D721Med (cell line): ENCODE results near the gene TOX2.

ENCODE experiments used
- DNase-seq: peaks from one replicate; pipeline ENCODE4 v3.0.0; 2011; ENCODE audit warnings: low spot score; ENCODE audit not compliant: insufficient read length
- FAIRE-seq: peaks from 2 replicates; lab custom pipeline; 2011; peaks lifted over from hg19 to GRCh38; lab: Jason Lieb, UNC
- TF ChIP-seq, protein P1 (sequence below): IDR thresholded peaks from 2 replicates; pipeline ENCODE4 v1.5.1; 2012; ENCODE audit warnings: mild to moderate bottlenecking, control low read depth; ENCODE audit not compliant: insufficient read depth; ENCODE audit errors: missing control alignments

TOX2 gene

DNA sequence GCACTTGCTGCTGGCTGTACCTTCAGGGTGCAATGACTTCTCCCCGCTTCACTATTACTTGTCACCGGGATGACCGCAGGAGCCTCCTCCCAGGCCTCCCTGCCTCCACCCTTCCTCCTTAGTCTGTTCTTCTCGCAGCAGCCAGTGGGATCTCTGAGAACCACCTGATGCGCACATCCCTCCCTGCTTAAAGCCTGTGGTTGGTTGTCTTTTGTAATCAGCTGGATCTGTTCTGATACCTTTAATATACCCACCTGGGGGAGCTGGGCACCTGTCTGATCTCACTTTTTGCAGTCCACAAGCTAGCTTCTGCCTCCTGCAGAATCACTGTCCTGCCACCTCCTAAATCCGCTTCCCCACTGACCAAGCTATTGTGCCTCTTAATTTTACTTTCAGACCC lies 34.6 kb downstream of the TOX2 start:
- no peak for FAIRE-seq
- TF ChIP-seq, protein P1, sequence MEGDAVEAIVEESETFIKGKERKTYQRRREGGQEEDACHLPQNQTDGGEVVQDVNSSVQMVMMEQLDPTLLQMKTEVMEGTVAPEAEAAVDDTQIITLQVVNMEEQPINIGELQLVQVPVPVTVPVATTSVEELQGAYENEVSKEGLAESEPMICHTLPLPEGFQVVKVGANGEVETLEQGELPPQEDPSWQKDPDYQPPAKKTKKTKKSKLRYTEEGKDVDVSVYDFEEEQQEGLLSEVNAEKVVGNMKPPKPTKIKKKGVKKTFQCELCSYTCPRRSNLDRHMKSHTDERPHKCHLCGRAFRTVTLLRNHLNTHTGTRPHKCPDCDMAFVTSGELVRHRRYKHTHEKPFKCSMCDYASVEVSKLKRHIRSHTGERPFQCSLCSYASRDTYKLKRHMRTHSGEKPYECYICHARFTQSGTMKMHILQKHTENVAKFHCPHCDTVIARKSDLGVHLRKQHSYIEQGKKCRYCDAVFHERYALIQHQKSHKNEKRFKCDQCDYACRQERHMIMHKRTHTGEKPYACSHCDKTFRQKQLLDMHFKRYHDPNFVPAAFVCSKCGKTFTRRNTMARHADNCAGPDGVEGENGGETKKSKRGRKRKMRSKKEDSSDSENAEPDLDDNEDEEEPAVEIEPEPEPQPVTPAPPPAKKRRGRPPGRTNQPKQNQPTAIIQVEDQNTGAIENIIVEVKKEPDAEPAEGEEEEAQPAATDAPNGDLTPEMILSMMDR = no peak
- no peak for DNase-seq

DNA sequence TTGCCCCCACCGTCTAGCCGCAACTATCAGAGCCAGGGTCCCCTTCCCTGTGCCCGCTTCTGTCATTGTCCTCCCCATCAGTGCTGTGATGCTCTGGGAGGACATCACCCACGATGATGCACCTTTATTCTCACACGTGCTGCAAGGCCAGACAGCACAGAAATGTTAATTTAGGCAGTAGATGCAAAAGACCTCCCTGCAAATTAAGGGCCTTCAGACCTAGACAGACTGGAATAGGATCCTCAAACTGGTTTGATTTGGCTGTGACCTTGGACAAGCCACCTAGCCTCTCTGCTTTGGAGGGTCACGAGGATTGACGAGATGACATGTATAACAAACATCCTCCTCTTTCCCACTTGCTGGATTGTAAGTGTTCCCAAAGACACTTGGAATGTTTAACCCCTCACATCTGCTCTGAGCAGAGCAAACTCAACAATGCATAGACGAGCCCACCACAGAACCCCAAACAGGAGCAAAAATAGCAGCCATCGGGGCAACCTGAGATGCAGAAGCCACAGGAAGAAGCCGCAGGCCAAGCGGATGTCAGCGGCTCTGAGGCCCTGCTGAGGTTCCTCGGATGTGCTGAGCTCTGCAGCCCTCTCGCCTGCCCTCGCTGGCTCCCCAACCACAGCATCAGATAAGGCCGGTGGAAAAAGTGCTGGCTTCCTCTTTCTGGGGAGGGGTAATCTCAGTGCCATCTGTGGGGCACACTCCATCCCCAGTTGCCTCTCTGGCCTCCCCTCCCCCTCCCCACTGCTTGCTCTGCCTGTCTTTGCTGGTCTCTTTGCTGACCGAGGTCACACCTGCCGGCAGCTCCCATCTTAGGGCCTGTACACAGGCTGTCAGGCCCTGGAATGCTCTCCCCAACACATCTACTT lies 35.3 kb downstream of the TOX2 start:
- TF ChIP-seq, protein P1 = no peak
- DNase-seq (no peak), FAIRE-seq (no peak)

DNA sequence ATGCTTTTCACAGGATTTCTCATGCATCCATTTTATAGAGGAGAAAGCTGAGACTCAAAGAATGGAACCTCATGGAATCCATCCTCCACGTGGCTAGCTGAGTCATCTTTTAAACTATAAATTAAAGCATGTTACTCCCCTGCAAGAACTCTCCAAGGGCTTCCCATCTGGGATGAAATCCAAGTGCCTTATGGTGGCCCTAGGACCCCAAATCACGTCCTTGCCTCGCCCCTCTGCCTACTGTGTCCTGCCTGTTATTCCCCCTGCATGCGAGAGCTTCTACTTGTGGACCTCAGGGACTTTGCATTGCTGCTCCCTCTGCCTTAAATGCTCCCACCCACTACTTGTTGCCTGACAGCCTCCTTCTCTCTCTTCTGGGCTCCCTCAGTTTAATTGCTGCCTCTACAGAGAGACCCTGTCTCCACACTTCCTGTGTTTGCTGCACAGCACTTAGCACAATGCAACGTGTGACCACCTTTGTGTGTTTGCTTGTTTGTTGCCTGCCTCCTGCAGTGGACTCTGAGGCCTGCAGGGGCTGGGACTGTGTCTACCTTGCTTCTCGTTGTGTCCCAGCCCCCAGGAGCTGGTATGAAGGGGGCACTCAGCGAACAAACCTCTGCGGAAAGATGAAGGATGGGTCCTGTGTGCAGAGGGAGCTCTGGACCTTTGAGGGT lies 39.4 kb downstream of the TOX2 start:
- FAIRE-seq = no peak
- TF ChIP-seq, protein P1 = no peak
- DNase-seq = no peak

DNA sequence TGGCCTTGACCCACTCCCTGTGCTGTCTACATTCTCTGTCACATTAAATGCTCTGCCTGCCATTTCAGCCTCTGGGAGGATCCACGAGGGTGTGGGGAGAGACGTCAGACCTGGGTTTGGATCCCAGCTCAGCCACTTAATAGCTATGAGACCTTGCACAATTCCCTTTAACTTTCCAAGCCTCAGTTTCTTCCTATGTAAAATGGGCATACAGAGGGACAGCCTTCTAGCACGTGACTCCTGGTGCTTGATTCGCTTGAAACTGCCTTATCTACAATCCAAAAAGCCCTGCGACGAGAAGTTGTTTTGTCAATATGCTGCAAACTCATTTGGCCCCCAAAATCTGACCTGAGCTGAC lies 40.0 kb downstream of the TOX2 start:
- TF ChIP-seq, protein P1 = no peak
- DNase-seq (no peak), FAIRE-seq (no peak)

DNA sequence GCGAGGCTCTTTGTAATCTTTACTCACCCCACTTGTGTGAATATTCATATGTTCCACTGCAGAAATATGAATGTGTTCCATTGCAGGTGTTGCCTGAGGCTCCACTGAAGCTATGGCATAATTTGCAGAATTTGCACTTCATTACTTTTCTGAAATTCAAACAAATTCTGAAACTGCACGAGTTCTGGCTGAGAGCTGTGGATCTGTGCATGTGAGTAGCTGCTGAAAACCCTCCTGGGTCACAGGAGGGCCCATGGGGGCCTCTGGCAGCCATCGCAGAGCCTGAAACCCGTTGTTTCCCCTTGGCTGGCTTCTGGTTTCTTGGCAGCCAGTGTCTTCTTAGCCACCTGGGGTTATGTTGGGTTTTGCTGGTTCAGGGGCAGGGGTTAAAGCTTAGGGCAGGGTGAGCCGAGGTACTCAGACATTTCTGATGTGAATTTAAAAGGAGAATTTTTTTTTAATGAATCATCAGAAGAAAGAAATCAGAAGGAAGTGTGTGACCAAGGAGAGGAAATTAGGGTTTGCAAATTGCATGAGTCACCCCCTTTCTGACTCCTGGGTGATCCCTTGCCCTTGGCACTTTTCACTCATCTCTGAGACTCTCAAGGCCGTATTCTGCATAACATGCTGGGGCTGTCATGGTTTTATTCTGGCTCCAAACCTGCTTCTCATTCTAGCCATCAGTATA lies 40.6 kb downstream of the TOX2 start:
- TF ChIP-seq, protein P1 = no peak
- FAIRE-seq (no peak), DNase-seq (no peak)

DNA sequence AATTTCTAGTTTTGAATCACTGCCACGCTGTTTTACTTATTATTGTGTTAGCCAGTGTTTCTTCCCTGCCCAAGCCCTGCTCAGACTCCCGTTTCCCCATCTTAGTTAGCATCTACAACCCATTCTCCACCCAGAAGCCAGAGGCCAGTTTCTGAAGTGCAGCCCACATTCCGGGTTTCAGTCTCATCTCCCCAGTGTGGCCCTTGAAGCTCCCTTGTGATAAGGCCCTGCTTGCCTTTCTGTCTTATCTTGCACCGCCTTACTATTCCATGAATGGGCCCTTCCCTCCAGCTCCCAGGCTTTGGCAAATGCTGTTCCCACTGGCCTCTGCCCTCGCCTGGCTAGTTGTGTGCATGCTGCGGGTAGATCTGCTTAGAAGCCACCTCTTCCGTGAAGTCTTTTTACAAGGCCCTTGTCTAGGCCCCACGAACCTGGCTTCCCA lies 41.1 kb downstream of the TOX2 start:
- TF ChIP-seq, protein P1 = no peak
- FAIRE-seq (no peak), DNase-seq (no peak)

DNA sequence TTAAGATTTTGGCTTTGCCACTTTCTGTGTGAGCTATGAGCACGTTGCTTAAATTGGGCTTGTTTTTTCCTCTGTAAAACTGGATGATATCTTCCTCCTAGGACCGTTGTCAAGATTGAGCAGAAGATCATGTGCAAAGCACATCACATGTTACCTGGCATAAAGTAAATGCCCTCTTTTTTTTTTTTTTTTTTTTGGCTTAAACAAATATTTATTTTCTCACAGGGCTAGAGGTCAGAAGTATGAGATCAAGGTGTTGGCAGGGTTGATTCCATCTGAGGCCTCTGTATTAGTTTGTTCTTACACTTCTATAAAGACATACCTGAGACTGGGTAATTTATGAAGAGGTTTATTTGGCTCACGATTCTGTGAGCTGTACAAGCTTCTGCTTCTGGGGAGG lies 42.7 kb downstream of the TOX2 start:
- FAIRE-seq (no peak), DNase-seq (no peak)
- TF ChIP-seq, protein P1 = no peak
